DND-41 (cell line): Measurements from ENCODE around the gene RTN4RL2.

ENCODE experiments used
- CTCF ChIP-seq: IDR thresholded peaks from 2 replicates; pipeline ENCODE4 v1.5.1; 2012; ENCODE audit warnings: borderline replicate concordance, low read length, moderate library complexity, mild to moderate bottlenecking; ENCODE audit not compliant: poor library complexity, severe bottlenecking; ENCODE audit errors: extremely low read depth
- EZH2 ChIP-seq: IDR thresholded peaks from 3 replicates; pipeline ENCODE4 v1.6.1; 2012; ENCODE audit warnings: borderline replicate concordance, low read depth, mild to moderate bottlenecking, moderate library complexity, low read length, inconsistent platforms; ENCODE audit not compliant: severe bottlenecking

GRCh38 chr11:57501953-57502352 is 41.6 kb downstream of the RTN4RL2 start:
- TF ChIP-seq CTCF (no peak), EZH2 (no peak)
